Erythroblast (primary cell): Measurements from ENCODE around the gene ZBED5.

Experiments used
- GATA1 ChIP-seq: IDR thresholded peaks from 2 replicates; pipeline ENCODE4 v1.6.1; 2011; ENCODE audit warnings: low read depth, mild to moderate bottlenecking, control low read depth, low read length, moderate library complexity
- POLR2A ChIP-seq: IDR thresholded peaks from 2 replicates; pipeline ENCODE4 v1.6.1; 2011; ENCODE audit warnings: mild to moderate bottlenecking, low read length

DNA sequence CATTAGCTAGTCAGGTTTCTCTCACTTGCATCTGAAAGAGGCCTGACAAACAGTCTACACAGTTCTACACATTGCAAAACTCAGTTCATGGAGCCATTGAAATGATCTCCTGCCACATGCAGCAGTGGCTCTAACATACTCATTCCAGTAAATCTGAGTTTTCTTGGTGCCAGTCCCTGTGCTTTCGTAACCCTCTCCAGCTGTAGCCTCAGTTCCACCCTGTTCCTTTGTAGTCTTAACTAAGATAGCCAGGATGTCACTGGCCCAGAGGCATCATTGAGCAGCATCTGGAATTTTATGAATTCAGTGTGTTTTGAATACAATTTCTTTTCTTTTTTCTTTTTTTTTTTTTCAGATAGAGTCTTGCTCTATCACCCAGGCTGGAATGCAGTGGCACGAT lies 37.4 kb upstream of the ZBED5 start:
- TF ChIP-seq POLR2A (no peak), GATA1 (no peak)
